ENCODE results near the gene CD7.
A peak's percentile ranks its signal among the peaks of the same experiment; 100 is the strongest.

The CD7 gene

DNA sequence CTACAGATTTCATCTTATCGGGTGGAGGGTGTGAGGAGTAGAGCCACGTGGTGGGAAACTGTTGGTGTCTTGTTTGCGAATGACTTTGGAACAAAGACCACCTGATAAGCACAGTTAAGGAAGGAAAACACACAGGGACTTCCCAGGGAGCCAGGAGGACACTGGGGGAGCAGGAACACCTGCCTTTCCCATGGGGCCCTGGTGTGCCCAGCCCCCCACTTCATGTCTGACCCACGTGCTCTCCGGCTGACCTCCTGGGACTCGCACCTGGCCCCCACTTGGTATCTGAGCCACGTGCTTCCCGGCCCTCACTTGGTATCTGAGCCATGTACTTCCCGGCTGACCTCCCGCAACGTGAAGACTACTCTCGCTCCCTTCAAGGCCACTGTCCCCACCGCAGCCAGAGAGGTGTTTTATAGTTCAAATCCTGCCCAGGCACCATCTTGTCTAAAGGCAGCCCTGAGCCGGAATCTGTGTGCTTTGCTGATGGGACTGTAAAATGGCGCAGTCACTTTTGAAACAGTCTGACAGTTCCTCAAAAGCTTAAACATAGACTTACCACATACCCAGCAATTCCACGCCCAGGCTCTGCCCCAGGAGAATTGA is 38.5 kb downstream of the CD7 start:
- no peak for DNase-seq (ENCODE audit: low read depth in 2 of 2)

DNA sequence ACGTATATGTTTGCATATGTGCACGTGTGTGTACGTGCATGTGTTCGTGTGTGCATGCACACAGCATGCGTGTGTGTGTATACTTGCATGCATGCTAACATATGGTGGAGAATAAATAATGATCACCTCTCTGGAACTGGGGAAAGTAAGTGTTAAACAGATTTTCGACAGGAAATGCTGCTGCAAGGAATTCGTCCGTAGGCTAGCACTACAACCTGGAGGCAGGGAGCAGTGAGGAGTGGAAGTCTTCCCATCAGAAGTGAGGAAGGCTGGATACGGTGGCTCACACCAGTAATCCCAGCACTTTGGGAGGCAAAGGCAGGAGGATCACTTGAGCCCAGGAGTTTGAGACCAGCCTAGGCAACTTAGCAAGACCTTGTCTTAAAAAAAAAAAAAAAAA is 39.1 kb downstream of the CD7 start:
- DNase-seq (ENCODE audit: low read depth in 2 of 2) = no peak

DNA sequence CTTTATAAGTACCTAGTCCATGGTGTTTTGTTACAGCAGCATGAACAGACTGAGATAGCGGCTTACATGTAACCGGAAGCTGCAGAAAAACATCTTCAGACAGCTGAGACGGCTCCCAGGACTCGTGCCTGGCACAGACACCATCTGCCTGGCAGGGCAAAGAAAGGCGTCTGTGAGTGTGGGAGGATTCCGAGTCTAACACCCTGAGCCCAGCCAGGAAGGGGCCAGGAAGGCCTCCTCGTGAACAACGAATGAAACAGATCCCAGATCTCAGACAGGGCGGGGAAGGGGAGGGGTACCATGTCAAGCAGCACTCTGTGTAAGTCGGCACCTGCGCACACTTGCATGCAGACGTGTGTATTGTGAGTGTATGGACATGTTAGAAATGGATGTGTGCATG is 39.6 kb downstream of the CD7 start:
- DNase-seq (ENCODE audit: low read depth in 2 of 2) = no peak

DNA sequence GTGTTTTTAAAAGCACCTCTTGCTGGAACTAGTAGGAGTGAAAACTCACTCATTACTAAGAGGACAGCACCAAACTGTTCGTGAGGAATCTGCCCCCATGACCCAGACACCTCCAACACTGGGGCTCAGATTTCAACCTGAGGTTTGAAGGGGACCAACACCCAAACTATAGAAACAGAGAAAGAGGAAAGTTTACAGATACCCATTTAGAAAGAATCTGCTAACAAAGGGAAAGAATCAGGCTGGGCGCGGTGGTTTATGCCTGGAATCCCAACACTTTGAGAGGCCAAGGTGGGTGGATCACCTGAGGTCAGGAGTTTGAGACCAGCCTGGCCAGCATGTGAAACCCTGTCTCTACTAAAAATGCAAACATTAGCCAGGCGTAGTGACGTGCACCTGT is 40.5 kb downstream of the CD7 start:
- no peak for DNase-seq (ENCODE audit: low read depth in 2 of 2)

DNA sequence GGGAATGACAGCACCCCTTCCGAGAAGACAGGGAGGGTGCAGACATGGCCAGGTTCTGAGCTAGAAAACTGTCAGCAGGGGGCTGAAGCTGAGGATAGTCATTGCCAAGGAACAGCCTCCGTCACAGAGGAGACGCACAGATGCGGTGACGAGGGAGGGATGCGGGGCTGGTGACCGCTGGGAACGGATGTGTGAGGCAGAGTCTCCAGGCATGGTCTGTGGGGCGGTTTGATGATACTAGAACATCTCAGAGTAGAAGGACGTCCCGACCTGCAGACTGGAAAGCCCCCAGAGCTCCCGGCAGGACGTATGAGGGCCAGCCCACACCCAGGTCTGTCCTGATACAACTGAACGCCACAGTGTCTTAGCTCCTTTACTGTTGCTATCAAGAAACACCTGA is 42.1 kb downstream of the CD7 start:
- no peak for DNase-seq (ENCODE audit: low read depth in 2 of 2)

DNA sequence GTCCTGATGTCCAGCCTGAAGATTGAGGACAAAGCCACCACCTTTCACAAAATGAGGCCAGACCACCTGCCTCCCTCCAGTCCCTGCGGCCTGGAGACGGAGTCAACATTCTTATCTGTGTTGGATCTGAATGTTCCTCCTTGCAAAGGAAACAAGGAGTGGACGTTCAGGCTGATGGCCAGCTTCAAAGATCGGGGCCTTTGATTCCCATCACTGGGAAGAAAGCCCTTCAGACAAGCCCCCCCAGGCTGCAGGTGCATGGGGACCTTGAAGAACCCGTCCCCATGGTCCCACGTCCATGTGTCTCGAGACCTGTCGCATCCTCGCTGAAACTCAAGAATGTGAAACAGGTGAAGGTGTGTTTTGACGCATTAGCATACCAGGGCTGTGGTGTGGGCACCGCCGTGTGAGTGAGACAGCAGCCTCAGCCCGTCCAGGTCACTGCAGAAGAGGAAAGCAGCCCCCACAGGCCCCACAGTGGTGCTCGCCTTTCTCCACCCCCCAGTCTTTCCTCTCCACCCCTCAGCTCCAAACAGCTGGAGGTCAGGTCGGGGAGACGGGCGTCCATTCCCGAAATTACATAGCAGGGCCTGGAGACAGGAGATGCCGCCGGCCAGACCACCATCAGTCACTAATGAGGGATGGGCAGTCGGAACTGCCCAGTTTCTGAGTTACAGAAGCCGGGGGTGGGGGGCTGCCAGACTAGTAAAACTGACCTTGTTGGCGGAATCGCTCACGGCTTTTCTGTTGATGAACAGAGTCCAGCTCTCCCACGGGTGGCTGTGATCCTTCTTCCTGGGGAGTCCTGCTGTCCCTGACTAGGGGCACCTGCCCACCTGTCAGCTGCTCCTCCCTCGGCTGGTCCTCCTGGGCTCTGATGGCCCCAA is 43.0 kb downstream of the CD7 start:
- no peak for DNase-seq (ENCODE audit: low read depth in 2 of 2)

DNA sequence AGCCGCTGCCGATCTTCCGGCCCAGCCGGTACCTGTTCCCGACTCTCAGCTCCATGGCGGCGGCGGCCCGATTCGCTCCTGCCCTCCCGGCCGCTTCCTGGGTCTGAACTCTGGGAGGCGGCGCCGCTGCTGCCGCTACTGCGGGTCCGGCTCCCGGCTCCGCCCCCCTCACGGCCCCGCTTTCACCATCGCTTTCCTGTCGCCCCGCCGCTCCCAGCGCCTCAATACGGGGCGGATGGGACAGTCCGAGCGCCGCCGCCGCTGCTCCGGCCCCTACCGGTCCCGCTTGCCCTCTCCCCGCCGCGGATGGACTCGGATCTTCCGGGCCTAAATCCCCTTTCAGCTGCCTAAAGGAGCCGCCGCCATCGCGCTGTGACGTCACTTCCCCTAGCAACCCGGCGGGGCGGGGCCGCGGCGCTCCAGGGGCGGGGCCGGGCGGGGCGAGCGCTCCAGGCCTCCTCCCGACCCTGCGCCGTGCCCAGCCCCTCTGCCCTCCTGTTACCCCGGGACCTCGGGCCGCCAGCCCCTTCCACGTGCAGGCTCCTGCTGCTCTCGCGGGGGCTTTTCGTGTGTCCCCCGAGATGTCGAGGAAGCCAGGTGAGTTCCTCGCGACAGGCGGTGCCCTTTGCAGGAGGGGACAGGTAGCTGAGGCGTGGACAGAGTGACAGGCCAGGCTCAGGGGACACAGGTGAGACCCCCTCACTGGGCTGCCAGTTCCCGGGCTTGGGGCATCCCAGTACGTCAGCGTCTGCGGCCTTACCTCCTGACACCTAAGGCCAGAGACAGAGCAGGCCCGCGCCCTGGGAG is 43.9 kb downstream of the CD7 start, which contains the start of gene CSNK1D:
CSNK1D (minus strand) TSS at position 374 of the 807 bp plus-strand sequence; CDS start at position 55, 319 bp downstream.
- peak; percentile 80 to 87 for DNase-seq (ENCODE audit: low read depth in 2 of 2)

DNA sequence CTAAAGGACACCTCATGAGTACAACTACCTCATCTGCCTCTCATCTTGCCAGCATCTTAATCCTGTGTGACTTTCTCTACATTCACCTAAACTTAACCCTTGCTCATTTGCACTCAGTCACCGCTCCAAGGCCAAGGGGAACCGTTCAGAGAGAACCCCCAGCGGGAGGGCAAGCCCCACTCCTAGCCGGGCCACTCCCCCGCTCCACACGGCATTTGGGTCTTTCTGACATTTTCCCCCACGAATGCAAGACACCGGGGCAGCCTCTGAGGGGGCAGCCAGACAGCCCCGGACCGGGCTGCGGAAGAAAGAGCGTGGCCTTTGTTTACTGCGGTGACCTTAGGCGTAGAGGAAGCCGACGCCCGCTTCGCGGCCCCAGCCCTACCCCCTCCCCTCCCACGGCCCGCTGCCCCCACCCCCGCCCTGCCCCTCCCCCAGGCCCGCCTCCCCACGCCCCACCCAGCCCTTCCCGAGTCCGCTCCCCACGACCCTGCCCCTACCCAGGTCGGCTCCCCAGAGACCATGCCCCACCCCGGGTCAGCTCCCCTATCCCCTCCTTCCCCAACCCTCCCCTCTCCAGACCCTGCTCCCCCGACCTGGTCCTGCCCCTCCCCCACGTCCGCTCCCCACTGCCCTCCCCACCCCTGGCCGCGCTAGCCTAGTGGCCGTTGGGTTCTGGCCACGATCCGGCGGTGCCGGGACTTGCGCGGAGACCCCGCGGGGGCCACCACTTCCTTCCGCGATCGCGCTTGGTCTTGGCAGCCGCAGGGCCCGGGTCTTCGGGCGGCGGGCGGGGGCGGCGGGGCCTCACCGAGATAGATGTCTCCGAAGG is 44.7 kb downstream of the CD7 start:
- DNase-seq (ENCODE audit: low read depth in 2 of 2) = peak in 1 of 2 donors; percentile 45

DNA sequence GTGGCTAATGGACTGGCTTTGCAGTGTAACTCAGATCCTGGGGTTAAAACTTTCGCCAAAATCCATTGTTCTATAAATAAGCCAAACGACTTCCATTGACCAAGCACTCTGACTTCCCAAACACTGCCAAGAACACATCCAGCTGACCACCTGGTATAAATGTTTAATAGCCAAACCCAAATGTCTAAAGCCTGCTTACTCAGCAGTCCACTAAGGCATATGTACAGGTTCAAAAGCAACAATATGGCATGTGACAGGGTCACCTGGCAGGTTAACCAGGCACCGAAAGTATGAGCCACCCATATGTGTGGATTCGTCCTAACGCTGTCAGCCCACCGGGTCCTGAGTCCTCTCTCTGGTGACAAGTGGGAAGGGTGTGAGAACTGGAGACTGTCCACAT is 46.0 kb downstream of the CD7 start:
- no peak for DNase-seq (ENCODE audit: low read depth in 2 of 2)

DNA sequence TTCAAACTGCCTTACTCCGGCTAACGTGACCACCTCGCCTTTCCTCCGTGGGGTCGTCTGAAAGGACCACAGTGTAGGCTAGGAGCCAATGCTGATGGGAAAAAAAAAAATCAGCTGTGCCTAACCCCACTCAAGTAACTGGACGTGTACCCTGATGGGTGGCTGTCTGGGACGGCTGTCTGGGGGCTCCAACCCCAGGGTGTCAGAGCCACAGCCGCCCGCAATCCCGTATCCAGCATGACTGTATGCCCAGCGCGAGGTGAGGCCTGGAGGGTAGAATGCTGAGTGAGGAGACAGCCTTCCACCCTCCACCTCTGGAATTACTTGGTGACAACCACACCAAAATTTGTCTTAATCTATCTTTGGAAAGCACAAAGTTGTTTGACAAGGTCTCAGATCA is 46.8 kb downstream of the CD7 start:
- DNase-seq (ENCODE audit: low read depth in 2 of 2) = no peak

DNA sequence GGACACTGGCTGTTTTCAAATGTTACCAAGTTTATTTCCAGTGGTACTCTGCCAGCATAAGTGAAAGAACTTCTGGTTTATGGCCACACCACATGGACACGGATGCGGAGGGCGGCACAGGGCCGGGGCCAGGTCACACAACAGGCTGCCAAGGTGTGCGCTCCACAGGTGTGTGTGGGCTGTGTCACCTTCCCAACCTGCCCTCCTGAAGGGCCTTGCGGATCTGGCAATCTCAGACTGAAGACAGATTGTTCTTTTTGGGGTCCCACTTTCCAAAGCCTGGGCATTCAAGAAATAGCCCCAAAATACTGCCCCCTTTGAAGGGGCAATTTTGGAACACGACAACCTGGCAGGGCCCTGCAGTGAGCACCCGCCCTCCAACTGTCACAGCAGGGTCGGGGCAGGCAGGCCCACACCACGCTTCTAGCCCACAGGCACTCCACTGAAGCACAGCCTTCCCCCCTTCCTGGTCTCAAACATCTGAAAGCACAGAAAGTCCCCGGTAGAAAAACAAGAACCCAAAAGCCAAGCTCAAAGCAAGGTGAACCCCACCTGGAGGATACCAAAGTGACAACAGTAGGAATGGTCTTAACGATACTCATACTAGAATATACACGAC is 47.4 kb downstream of the CD7 start:
- DNase-seq (ENCODE audit: low read depth in 2 of 2) = no peak

DNA sequence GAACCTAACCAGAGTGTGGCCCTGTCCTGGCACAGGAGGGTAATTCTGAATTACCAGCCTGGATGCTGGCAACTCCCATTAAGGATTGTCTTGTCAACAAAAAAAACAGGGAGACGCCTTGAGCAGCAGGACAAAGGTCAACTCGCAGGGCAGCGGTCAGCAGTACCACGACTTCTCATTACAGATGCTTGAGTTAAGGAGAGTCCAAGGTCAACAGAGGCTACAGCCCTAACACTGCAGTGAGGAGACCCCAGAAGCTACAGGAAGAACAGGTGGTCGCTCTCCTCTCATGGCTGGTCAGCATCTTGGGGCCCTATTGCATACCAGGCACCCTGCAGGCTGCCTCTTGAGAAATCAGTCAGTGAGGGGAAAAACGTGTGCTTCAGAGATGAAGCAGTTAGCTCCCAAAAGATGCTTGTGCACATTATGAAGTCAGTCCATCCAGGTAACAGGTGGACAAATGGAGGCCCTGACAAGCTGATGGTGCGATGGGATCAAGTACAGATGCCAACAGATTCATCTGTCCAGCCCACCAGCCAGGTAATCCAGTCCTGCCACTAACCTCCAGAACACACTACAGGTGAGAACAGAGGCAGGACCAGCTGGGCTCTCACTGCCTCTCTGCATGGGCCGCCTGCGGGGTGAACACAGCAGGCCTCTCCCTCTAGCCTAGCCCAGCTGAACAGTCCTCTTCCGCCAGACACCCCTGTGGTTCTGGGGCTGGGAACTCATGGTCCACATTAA is 48.1 kb downstream of the CD7 start:
- no peak for DNase-seq (ENCODE audit: low read depth in 2 of 2)

DNA sequence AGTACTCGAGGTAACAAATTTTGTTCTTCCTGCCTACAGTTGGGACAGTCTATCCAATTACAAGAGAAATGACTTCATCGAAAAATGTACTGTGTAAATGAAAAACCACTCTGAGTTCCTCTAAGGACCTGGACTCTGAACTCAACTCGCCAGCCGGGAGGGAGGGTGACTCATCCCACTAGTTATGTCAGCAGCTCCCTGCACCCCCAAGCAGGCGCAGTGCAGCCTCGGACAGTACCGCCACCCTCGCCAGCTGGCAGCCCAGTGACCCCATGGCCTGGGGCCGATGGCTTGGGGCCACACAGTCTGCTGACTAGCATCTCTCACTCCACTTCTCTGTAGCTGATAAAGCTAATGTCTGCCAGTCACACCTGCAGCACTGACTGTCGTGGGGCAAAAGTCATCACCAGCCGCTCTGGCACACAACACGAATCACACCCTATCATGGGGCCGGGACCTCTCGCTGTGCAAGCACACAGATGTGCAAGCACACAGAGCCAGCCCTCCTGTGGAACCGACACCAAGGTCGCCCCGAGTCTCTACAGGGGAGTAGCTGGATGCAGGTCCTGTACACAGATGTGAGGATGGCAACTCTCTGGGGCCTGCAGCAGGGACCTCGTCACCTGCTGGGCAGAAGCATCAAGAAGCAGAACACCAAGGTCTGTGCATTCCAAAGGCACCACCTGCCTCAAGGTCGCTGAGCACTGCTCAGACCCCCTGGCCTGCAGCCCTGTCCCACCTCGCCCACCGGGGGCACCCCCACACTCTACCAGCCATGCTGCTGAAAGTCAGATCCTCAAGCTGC is 49.6 kb downstream of the CD7 start:
- peak; percentile 21 to 35 for DNase-seq (ENCODE audit: low read depth in 2 of 2)

DNA sequence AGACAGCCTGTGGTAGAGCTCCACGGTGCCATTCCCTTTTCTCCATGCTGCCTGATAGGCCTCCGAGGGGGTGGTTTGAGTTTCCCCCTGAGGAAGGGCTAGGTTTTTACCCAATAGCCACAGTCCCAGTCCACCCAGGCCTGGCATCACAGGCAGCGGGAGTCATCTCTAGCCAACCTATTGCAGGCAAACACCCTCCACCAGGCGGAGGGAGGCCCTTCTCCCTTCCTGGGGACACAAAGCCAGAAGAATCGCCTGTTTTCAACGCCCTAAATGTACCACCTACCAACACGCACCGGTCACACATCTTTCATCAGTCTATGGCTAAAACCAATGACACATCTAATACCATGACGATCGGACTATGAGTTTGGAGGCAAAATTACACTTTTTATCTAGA is 51.3 kb downstream of the CD7 start:
- no peak for DNase-seq (ENCODE audit: low read depth in 2 of 2)

Measured in stimulated activated CD8-positive, alpha-beta memory T cell treated with anti-CD3 and anti-CD28 coated beads, Interleukin-7, amount 100 ng/mL, for 4 hours (primary cell).